Colonic mucosa (tissue), 4 donors: Measurements from ENCODE around the gene PARD6G. TPM values are rescaled to one million over a fixed set of nuclear protein-coding genes. Genes with fewer than 3 reads are reported as not detected.
"Not testable (repeated sequence)": the region's sequence is repeated elsewhere in the genome, so short reads cannot be mapped to it uniquely, and the experiment has no call there.

Experiments
- DNase-seq: peaks from one replicate; pipeline ENCODE4 v3.0.0-alpha.2; 2020
- H3K27ac ChIP-seq: fragments of 200-600 bp; one replicate; pipeline ENCODE4 v1.8.0; 2021
- H3K27me3 ChIP-seq: fragments of 200-600 bp; one replicate; pipeline ENCODE4 v1.8.0; 2021
- H3K36me3 ChIP-seq: fragments of 200-600 bp; one replicate; pipeline ENCODE4 v1.8.0; 2021
- H3K4me1 ChIP-seq: fragments of 200-600 bp; one replicate; pipeline ENCODE4 v1.8.0; 2021; ENCODE audit warnings: mild to moderate bottlenecking
- H3K4me3 ChIP-seq: fragments of 200-600 bp; one replicate; pipeline ENCODE4 v1.8.0; 2021
- H3K9ac ChIP-seq, 2 donors: one replicate each; pipeline ENCODE4 v1.7.0; 2013; ENCODE audit warnings: control low read depth in 2 of 2, low read depth in 2 of 2, low read length in 2 of 2
- H3K9me3 ChIP-seq: fragments of 200-600 bp; one replicate; pipeline ENCODE4 v1.8.0; 2021
- CTCF ChIP-seq: fragments of 200-600 bp; IDR thresholded peaks from one replicate; pipeline ENCODE4 v1.8.0; 2022; ENCODE audit warnings: antibody characterized with exemption, mild to moderate bottlenecking
- intact Hi-C: fragments of 100-400 bp; cut with DNase I; formaldehyde crosslinking; loops from one replicate; pipeline ENCODE4 v1.14.1; 2022
- total RNA-seq, 2 donors: library from RNA; stranded (reverse); fragmentation: NEBNext Ultra II Directional in 1 of 2; extraction: Animal tissue kit (Norgen Biotek cat#: 25700) in 1 of 2; gene quantifications; one replicate each; pipeline ENCODE4 v1.2.1, GENCODE V29; 2021
- donor health status: healthy.
- donor health status: DM: no; HTN: no; CAD: no.
- donor health status: DM: no; HTN: no; CAD: no.

The PARD6G gene
- total RNA-seq, 2 donors from 2014 or later: 1.0 to 1.2 TPM

DNA sequence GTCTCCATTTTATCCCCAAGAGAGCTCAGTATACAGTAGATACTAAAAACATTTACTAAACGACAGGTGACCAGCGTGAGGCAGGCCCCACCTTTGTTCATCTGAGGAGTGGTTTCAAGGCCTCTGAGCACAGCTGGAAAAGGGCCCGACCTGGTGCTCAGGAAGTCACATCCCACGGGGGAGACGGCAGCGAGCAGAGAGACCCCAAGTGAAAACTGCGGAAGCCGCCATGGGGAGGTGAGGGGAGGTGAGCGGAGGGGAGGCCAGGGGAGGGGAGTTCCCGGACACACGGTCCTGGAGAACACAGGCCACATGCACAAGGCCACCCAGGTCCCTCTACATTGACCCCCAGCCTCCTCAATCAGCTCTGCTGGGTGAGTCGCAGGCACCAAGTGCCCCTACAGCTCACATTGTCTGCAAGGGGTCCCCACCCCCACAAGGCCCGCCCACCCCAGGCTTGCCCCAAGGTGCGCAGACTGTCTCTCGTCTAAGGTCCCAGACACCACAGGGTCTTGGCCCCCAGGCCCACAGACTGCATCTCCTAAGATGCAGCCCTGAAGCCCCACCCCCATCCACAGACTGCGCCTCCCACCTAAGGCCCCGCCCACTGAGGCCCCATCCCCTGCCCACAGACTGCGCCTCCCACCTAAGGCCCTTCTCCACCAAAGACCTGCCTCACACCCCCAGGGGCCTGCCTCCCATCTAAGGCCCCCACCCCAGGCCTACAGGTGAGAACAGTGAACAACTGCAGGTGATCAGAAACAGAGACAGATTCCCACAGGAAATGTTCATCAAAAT lies 19.1 kb downstream of the PARD6G start:
- intact Hi-C loops: no loop called here
- TF ChIP-seq CTCF: no peak

DNA sequence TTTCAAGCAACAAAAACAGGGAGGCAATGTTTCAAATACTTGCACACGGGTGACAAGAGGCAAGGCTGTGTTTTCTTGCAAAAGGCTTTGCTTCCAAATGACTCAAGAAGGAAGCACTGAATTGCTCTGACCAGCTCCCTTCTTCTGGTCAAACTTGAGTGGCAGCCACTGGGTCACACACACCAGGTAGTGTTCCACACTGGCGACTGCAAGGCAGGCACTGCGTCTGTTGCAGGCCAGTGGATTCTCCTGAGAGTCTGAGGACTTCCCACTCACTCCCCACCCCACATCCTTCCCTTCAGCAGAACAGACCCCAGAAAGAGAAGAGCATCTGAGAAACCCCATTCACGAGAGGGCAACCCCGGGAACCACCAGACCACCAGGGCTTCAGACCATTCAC lies 19.8 kb downstream of the PARD6G start:
- H3K4me1 ChIP-seq: no peaks in the 10 kb centered on the region
- no peak overlapping the region for H3K27ac ChIP-seq
- H3K4me3 ChIP-seq: no peak overlapping the region
- DNase-seq: no peak
- no peaks in the 10 kb centered on the region for H3K27me3 ChIP-seq
- H3K36me3 ChIP-seq: no peaks in the 10 kb centered on the region
- H3K9me3 ChIP-seq: no peaks in the 10 kb centered on the region
- no peak overlapping the region for H3K9ac ChIP-seq
- TF ChIP-seq CTCF: no peak
- intact Hi-C loops: no loop called here

More for the DNA sequence above, 19.1 kb downstream of the PARD6G start:
- H3K4me3 ChIP-seq: no peak overlapping the region
- DNase-seq: no peak
- no peak overlapping the region for H3K27ac ChIP-seq
- no peaks in the 10 kb centered on the region for H3K27me3 ChIP-seq
- H3K9ac ChIP-seq: no peak overlapping the region
- H3K4me1 ChIP-seq: no peaks in the 10 kb centered on the region
- no peaks in the 10 kb centered on the region for H3K36me3 ChIP-seq
- no peaks in the 10 kb centered on the region for H3K9me3 ChIP-seq

DNA sequence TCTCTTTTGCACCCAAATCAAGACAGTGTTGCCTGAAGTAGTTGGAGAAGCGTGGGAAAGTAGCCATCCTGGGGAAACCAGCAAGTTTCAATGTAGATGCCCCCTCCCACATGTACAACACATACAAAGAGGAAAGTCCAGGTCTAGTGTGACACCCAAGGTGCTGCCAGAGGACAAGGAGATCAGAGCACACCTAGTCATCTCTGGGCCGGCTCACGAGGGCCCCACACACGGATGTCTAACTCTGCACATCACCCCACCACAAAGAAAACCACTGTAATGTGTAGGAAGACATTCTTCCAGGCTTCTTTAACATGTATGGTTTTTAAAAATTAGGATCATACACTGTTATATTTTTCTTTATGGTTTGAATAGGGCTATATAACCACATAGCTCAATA lies 21.6 kb downstream of the PARD6G start:
- H3K9me3 ChIP-seq: no peaks in the 10 kb centered on the region
- no peaks in the 10 kb centered on the region for H3K27me3 ChIP-seq
- no peak overlapping the region for H3K27ac ChIP-seq
- H3K36me3 ChIP-seq: no peaks in the 10 kb centered on the region
- no peak overlapping the region for H3K9ac ChIP-seq
- TF ChIP-seq CTCF: no peak
- no peak for DNase-seq
- H3K4me1 ChIP-seq: no peaks in the 10 kb centered on the region
- H3K4me3 ChIP-seq: no peak overlapping the region
- intact Hi-C loops: no loop called here

DNA sequence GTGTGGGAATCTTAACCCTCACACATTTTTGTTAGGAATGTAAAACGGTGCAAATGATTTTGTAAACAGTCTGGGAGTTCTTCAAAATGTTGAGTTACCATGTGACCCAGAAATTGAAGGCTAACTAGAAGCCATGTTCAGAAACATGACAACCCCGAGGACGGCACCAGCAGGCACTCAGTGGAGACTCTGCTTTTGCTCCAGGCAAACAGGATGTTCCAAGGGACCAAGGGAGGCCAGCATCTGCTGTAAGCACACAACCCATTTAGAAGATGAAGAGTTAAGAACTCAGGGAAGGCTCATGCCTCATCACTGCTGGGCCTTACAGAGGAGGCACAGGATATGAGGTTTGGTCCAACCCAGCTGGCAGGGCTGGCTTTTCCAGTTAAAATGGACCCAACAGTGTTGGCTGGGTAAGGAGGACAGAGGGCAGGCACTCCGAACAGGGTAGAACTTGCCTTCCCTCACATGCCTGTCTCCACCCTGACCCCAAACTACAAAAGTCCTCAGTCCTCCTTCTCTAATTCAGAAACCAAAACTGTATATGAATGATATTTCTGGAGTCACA lies 23.6 kb downstream of the PARD6G start:
- H3K27me3 ChIP-seq: no peaks in the 10 kb centered on the region
- H3K4me3 ChIP-seq: no peak overlapping the region
- DNase-seq: no peak
- intact Hi-C loops: no loop called here
- no peak overlapping the region for H3K27ac ChIP-seq
- H3K4me1 ChIP-seq: no peaks in the 10 kb centered on the region
- no peak overlapping the region for H3K9ac ChIP-seq
- TF ChIP-seq CTCF: no peak
- no peaks in the 10 kb centered on the region for H3K9me3 ChIP-seq
- no peaks in the 10 kb centered on the region for H3K36me3 ChIP-seq

DNA sequence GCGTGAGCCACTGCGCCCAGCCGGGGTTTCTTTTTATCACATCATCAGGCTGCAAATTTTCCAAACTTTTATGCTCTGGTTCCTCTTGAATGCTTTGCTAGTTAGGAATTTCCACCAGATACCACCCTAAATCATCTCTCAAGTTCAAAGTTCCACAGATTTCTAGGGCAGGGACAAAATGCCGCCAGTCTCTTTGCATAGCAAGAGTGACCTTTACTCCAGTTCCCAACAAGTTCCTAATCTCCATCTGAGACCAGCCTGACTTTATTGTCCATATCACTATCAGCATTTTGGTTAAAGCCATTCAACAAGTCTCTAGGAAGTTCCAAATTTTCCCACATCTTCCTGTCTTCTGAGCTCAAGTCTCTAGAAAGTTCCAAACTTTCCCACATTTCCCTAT lies 27.8 kb downstream of the PARD6G start:
- H3K9ac ChIP-seq, H3K27me3 ChIP-seq, DNase-seq, H3K9me3 ChIP-seq, intact Hi-C loops, H3K4me1 ChIP-seq, H3K36me3 ChIP-seq, H3K27ac ChIP-seq, H3K4me3 ChIP-seq: not testable (repeated sequence)
